GM12873 (cell line): ENCODE measurements around the gene RHEB.

ENCODE experiments used
- TF ChIP-seq, protein P1 (sequence below): IDR thresholded peaks from 2 replicates; pipeline ENCODE4 v1.5.1; 2012; ENCODE audit warnings: low read depth, mild to moderate bottlenecking, moderate library complexity, low read length, control low read depth; ENCODE audit not compliant: insufficient read depth; ENCODE audit errors: missing control alignments

The RHEB gene

DNA sequence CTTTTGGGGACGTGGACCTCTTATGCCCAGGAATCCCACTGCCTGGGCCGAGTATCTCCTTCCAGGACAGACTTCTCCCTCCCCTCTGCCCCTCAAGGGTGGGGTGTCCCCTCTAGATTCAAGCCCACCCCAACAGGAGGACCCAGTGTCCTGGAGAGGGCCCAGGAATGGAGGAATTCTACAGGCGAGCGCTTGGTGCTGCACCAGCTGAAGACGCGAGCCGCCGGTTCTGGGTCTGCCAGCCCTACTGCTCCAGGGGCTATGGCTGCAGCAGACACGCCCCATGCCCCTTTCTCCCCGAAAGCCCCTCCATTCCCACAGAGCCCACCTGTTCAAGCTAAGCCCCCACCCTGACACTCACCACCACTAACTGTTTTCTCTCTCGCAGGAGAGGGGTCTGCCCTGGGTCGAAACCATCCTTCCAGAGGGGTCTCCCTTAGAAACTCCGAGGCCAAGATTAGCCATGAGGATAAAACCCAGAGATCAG lies 88.4 kb downstream of the RHEB start:
- TF ChIP-seq, protein P1, sequence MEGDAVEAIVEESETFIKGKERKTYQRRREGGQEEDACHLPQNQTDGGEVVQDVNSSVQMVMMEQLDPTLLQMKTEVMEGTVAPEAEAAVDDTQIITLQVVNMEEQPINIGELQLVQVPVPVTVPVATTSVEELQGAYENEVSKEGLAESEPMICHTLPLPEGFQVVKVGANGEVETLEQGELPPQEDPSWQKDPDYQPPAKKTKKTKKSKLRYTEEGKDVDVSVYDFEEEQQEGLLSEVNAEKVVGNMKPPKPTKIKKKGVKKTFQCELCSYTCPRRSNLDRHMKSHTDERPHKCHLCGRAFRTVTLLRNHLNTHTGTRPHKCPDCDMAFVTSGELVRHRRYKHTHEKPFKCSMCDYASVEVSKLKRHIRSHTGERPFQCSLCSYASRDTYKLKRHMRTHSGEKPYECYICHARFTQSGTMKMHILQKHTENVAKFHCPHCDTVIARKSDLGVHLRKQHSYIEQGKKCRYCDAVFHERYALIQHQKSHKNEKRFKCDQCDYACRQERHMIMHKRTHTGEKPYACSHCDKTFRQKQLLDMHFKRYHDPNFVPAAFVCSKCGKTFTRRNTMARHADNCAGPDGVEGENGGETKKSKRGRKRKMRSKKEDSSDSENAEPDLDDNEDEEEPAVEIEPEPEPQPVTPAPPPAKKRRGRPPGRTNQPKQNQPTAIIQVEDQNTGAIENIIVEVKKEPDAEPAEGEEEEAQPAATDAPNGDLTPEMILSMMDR, result no peak

DNA sequence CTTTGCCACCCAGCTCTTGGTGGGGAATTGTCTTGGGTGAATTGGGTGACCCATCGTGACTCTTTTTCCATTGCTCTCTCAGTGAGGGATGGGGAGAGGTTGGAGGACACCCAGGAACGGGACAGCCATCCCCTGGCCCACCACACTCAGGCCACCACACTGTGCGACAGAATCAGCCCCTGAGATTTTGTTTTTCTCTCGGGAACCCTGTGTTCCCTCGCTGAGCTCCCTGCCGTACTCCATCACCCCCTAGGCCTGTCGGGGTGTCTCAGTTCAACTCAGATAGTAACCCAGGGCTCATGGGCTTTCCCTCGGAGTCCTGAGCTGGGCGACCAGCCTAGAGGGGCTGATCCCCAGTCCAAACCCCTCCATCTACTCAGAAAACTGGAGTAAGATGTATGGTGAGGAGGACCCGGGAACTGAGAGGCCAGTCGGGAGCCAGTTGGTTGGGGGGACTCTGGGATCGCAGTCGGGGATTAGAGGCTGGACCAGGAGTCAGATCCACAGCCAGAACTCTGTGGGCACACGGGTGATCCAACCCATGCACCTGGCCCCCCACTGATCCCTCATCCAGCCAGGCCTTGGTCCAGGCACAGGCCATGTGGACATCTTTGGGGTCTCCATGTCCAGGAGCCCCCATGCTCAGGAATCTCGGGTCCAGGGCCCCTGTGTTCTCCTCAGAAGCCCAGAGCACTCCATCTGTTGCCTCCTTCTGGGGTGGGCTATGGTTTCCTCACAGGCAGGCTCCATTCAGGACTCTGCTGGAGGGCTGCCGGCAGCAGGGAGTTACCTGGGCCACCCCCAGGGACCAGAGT lies 89.1 kb downstream of the RHEB start:
- TF ChIP-seq, protein P1, result no peak

DNA sequence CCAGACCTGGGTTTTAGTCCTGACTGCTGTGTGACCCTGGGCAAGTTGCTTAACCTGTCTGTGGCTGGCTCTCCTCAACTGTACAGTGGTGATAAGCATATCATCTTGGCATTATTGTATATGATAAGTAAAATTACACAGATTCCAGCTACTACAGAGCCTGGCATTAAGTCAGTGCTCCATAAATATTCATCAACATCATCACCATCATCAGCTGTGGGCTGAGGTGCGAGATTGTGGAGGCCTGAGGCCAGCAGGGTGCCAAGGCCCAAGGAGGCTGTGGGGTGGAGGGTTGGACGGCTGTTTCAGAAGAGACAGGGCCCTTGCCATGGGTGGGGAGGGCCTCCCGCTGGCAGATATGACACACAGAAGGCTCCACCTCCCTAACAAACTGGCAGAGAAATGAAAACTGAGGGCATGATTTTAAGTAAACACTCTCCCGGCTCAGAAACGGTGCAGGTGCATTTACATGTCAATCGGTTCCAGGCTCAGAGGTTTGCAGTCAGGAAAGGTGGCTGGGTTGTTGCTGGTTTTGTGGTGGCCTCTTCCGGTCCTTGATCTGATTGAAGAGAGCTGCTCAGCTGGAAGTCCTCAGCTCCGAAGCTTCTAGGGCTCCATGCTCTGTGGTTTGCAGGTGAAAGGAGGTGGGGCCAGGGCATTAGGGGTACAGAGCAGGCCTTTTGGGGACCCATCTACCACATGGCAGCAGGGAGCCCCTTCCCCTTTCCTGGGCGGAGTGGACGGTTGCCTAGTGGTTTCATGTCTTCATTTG lies 89.9 kb downstream of the RHEB start:
- TF ChIP-seq, protein P1, result no peak

DNA sequence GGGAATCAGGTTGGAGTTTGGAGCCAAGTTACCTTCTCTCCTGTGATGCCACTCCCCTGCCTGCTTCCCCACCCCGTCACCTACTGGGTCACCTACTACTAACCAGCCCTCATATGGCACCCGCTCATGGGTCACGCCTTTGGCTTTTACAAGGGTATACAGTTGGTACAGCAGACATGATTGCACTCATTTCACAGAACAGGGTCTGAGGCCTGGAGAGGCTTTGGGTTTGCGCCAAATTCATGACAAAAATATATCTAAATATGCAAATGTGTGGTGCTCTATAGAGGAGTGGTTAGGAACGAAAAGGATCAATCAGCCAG lies 90.5 kb downstream of the RHEB start:
- TF ChIP-seq, protein P1, result no peak

DNA sequence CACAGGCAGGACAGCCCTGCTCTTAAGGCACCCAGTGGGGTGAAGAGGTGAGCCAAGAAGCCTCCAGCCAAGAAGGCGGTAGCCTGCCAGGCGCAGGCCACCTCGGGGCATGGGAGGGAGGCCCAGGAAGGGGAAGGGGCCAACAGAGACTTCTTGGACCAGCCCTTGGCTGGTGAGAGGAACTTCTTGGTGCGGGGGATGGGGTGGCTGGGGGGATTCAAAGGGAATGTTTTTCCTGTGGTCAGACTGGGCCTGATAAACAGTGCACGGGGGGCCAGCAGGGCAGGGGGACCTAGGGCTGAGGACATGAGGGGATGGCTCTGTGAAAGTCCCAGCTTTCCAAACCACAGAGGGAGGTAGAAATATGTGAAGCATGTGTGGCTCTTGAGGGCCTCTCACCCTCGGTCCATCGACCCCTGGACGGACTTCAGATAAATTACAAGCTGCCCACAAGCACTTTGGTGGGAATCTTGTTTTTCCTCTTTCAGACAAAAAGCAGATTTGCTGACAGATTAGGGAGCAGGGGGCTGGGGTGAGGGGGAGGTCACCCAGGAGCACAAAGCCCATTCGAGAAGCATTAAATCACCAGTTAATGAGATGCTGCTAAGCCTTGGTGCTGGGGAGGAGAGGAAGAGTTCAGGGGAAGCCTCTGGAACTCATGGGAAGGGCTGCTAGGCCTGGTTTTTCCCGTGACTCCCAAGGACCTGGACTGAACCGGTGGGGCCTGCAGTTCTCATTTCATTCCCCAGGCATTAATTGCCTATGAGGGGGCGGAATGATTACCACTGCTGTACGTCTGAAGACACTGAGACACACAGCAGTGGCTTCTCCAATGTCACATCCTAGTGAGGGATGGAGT lies 91.1 kb downstream of the RHEB start:
- TF ChIP-seq, protein P1, result no peak

DNA sequence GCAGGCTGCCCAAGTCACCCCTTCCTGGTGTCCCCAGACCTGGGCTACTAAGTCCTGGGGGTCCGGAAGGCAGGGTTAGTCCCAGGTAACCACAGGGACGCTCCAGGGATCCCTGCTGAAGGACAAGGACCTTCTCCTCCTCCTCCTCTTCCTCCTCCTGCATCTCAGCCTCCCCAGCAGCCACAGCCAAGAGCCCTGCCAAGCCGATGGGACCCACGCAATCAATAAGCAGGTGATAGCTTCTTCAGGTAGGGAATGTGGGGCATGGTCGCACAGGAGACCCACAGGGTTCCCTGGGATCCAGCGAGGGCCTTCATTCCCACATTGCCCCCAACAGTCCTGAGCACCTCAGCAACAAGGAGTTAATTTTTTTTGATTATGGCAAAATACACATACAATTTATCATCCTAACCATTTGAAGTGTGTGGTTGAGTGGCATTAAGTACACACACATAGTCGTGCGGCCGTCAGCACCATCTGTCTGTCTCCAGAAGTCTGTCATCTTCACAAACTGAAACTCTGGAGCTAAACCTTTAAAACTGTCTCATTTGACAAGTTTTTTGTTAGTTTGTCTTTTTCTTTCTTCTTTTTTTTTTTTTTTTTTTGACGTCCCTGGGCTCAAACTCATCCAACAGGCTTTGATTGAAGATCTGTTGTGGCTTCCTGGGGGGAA lies 91.9 kb downstream of the RHEB start:
- TF ChIP-seq, protein P1, result no peak
